Transverse colon (tissue), 4 donors: ENCODE data around the gene ZNF672. TPM values are rescaled to one million over a fixed set of nuclear protein-coding genes. Genes with fewer than 3 reads are reported as not detected.

Experiments used
- DNase-seq: peaks from one replicate; pipeline ENCODE4 v3.0.0-alpha.2; 2019
- H3K27ac ChIP-seq, 4 donors: fragments of 200-600 bp; sonication (generic); 2 replicates each; pipeline ENCODE4 v1.5.1; 2016 to 2018; ENCODE audit warnings: inconsistent platforms in 4 of 4
- H3K27me3 ChIP-seq: fragments of 200-600 bp; sonication (generic); 2 replicates; pipeline ENCODE4 v1.5.1; 2017; ENCODE audit warnings: inconsistent platforms
- H3K36me3 ChIP-seq, 4 donors: fragments of 200-600 bp; sonication (generic); 2 replicates each; pipeline ENCODE4 v1.5.1; 2017 to 2019; ENCODE audit warnings: inconsistent platforms in 4 of 4
- H3K4me1 ChIP-seq, 4 donors: fragments of 200-600 bp; sonication (generic); 2 replicates each; pipeline ENCODE4 v1.5.1; 2017 to 2020; ENCODE audit warnings: inconsistent platforms in 4 of 4
- H3K4me3 ChIP-seq, 4 donors: fragments of 200-600 bp; sonication (generic); 1 replicate in 1 of 4; 2 replicates in 3 of 4; pipeline versions ENCODE4 v1.5.1 to v1.6.1; 2017 to 2019; ENCODE audit warnings: inconsistent platforms in 4 of 4
- H3K9me3 ChIP-seq, 2 donors: fragments of 200-600 bp; sonication (generic); 2 replicates each; pipeline ENCODE4 v1.5.1; 2017 to 2019; ENCODE audit warnings: inconsistent platforms in 2 of 2
- EP300 ChIP-seq: sonication (generic); formaldehyde crosslinking; IDR thresholded peaks from one replicate; pipeline ENCODE4 v1.6.1; 2017; ENCODE audit warnings: antibody characterized with exemption, low read depth
- POLR2A ChIP-seq: fragments of 450-650 bp; IDR thresholded peaks from one replicate; pipeline ENCODE4 v1.6.1; 2016; ENCODE audit warnings: antibody characterized with exemption, mild to moderate bottlenecking, moderate library complexity
- POLR2AphosphoS5 ChIP-seq, 3 donors: sonication (generic); formaldehyde crosslinking; IDR thresholded peaks; one replicate each; pipeline ENCODE4 v1.6.1; 2016; ENCODE audit warnings: antibody characterized with exemption in 3 of 3
- WGBS, 2 donors: methylation state at CpG; one replicate each; pipeline ENCODE4 v1.1.5; 2018; ENCODE audit warnings: low coverage in 1 of 2; 5-methylcytosine and 5-hydroxymethylcytosine counted together
- in situ Hi-C, 4 donors: fragments of 200-750 bp; cut with MboI; loops; one replicate each; pipeline versions ENCODE4 v1.15.0 to v1.15.1; 2017; ENCODE audit warnings: low sequenced_read_pairs in 3 of 4, low pct_ligation_motif_present in 1 of 4, low pct_unique_long_range_greater_than_20kb in 1 of 4
- intact Hi-C: fragments of 100-400 bp; cut with DNase I; formaldehyde crosslinking; loops from one replicate; pipeline ENCODE4 v1.15.1; 2023; ENCODE audit warnings: low total_unique reads
- total RNA-seq, 4 donors: library from RNA; depleted of rRNA; stranded (reverse); fragments of >200 nt; gene quantifications; one replicate each; pipeline ENCODE4 v1.1.0, GENCODE V29; 2016
- TF ChIP-seq, protein P1 (sequence below), 5 experiments: fragments of 200-600 bp in 3 of 5; fragments of 450-650 bp in 2 of 5; sonication (generic) in 3 of 5; IDR thresholded peaks; 1 replicate in 2 of 5; 2 replicates in 3 of 5; pipeline ENCODE4 v1.5.1; 2016 to 2017; ENCODE audit warnings: antibody characterized with exemption in 5 of 5, inconsistent platforms in 3 of 5, mild to moderate bottlenecking in 2 of 5, moderate library complexity in 1 of 5

Gene ZNF672
- total RNA-seq, 4 donors from 2014 or later = 34.8 to 53.1 (median 44.7) TPM

DNA sequence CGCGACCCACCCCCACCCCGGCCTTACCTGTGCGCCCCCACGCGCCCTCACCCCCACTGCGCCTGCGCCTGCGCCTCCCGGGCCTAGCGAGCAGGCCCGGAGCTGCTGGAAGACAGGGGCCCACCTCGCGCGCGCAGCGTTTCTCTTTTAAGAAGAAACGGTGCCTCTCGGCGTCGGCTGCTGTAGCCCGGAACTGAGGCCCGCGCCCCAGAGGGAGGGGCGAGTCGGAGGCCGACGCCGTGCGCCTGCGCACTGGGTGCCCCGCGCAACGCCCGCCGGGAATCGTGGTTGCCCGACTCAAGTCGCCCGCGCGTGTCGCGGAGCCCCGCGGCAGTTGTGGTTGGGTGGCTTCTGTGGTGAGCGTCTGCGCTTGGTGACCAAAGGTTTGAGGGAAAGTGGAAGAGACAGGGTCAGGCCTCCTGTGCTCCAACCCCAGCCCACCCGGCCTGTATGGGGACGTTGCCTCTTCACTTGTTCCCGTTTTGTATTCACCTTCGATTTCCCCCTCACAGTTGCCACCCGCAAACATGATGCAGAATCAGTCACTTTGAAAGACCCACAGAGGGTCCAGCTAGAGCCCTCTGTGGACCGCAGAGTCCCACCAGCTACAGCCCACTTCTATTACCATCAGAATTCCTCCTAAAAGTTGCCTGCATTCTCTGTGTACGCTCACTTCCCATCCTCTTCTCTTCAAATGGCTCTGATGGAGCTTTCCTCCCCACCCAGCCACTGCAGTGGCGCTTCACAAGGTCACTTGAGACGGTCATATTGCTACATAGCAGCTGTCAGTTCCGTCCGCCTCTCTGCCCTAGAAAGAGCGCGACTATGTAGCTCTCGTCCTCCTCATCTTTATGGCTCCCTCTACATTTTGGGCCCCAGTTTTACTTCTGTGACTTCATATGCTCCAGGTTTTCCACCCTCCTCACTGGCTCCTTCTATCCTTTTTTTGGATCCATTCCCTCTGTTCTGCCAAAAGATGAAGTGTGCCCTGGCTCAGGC lies 21.2 kb downstream of the ZNF672 start, which contains the start of gene ZNF692:
TSS of gene ZNF692 (minus strand) at position 195 of the 999 bp plus-strand sequence. CDS start 776 bp downstream, outside the sequence.
- no peaks in the 10 kb centered on the region for H3K9me3 ChIP-seq
- peaks cover 14 to 37% (median 30%) of the 10 kb centered on the region in 4 donors for H3K4me1 ChIP-seq
- no peak for TF ChIP-seq EP300
- peak; percentile 71 to 93 (median 92) for TF ChIP-seq POLR2AphosphoS5 (IDR thresholded peaks at IDR 0.05)
- peak; percentile 85 for TF ChIP-seq POLR2A
- no peaks in the 10 kb centered on the region for H3K36me3 ChIP-seq
- H3K4me3 ChIP-seq = peak within 1 kb of the TSS; percentile 43 to 68 (median 52)
- in situ Hi-C loops = no loop called here
- no peaks in the 10 kb centered on the region for H3K27me3 ChIP-seq
- intact Hi-C loops = loop anchor here (2.0 kb wide), 1 partner anchor 20 kb away; the partner anchor contains the start of gene ZNF672
- peak; percentile 98 for DNase-seq
- WGBS, 2 donors = 10 to 20% methylated on average over 4 to 35 of the region's 62 CpGs
- H3K27ac ChIP-seq = peak within 1 kb of the TSS; percentile 89 to 94 (median 92)

DNA sequence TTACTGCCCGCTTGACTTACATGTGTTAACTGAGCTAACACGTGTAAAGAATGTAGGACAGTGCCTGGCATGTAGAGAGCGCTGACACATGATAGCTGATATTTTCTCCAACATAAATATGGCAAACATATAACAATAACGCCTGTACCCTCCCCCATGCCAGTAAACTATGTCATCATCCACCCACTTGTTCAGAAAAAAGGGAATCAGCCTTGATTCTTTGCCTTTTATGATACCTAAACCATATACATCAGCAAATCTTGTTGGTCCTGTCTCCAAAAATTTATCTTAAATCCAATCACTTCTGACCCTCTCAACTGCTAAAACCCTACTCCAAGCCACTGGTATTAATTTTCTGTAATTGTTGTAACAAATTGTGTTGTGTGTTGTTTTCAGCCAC lies 22.0 kb downstream of the ZNF672 start:
- Histone ChIP-seq H3K36me3 (no peaks in the 10 kb centered on the region), H3K4me3 (no peak overlapping the region), H3K4me1 (peaks cover 14 to 37% (median 30%) of the 10 kb centered on the region in 4 donors), H3K9me3 (no peaks in the 10 kb centered on the region), H3K27ac (peak overlapping the region in 1 of 4 donors; percentile 93), H3K27me3 (no peaks in the 10 kb centered on the region)
- TF ChIP-seq, protein P1, sequence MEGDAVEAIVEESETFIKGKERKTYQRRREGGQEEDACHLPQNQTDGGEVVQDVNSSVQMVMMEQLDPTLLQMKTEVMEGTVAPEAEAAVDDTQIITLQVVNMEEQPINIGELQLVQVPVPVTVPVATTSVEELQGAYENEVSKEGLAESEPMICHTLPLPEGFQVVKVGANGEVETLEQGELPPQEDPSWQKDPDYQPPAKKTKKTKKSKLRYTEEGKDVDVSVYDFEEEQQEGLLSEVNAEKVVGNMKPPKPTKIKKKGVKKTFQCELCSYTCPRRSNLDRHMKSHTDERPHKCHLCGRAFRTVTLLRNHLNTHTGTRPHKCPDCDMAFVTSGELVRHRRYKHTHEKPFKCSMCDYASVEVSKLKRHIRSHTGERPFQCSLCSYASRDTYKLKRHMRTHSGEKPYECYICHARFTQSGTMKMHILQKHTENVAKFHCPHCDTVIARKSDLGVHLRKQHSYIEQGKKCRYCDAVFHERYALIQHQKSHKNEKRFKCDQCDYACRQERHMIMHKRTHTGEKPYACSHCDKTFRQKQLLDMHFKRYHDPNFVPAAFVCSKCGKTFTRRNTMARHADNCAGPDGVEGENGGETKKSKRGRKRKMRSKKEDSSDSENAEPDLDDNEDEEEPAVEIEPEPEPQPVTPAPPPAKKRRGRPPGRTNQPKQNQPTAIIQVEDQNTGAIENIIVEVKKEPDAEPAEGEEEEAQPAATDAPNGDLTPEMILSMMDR (IDR thresholded peaks at IDR 0.05) = no peak
- TF ChIP-seq POLR2A = no peak
- no peak for TF ChIP-seq EP300
- no peak for TF ChIP-seq POLR2AphosphoS5 (IDR thresholded peaks at IDR 0.05)
- 77 to 89% methylated on average over 3 to 4 of the region's 4 CpGs for WGBS, 2 donors
- in situ Hi-C loops (no loop called here), intact Hi-C loops (no loop called here)
- DNase-seq = no peak

DNA sequence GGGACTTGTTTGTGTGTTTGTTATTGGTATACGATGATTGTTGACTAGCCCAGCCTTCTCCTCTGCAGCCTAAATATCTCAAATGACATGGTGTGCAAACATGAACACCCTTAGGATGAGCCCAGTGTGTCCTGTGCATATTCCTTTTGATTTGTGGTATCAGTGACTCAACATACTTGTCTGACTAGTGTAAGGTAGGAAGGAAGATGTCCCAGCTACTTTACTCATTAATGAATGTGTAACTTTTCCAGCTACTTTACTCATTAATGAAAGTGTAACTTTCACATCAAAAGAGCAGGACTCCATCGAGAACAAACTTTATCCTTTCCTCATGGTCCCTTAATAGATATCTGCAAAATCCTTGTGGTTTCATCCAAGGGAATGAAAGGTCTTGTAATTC lies 23.6 kb downstream of the ZNF672 start:
- no peak overlapping the region for H3K4me3 ChIP-seq
- no peak overlapping the region for H3K27ac ChIP-seq
- H3K27me3 ChIP-seq = no peaks in the 10 kb centered on the region
- intact Hi-C loops (no loop called here), in situ Hi-C loops (no loop called here)
- no peaks in the 10 kb centered on the region for H3K9me3 ChIP-seq
- 93 to 100% methylated on average over 2 of the region's 2 CpGs for WGBS, 2 donors
- H3K4me1 ChIP-seq = peaks cover 14 to 37% (median 30%) of the 10 kb centered on the region in 4 donors
- DNase-seq = no peak
- TF ChIP-seq EP300 = no peak
- TF ChIP-seq POLR2A = no peak
- TF ChIP-seq, protein P1 (IDR thresholded peaks at IDR 0.05) = no peak
- no peak for TF ChIP-seq POLR2AphosphoS5 (IDR thresholded peaks at IDR 0.05)
- H3K36me3 ChIP-seq = no peaks in the 10 kb centered on the region

DNA sequence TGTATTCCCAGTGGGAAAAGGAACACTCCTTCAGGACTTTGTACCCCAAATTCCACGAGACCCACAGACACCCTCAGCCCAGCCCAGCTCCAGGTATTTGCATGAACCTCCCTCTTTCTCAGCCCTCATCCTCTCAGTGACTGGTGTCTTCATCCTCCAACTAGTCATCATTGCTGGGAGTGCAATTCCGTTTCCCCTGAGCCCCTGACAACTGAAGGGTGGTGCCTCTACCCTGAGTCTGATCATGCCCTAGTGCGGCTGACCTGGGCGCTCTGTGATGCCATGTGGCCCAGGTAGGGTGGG lies 24.6 kb downstream of the ZNF672 start:
- Histone ChIP-seq H3K4me3 (peak overlapping the region in 3 of 4 donors; percentile 34 to 65 (median 52)), H3K4me1 (peaks cover 8 to 31% (median 24%) of the 10 kb centered on the region in 4 donors), H3K36me3 (no peaks in the 10 kb centered on the region), H3K9me3 (no peaks in the 10 kb centered on the region), H3K27ac (peak overlapping the region; percentile 81 to 86 (median 83)), H3K27me3 (no peaks in the 10 kb centered on the region)
- WGBS, 2 donors = 4 to 40% methylated on average over 1 to 4 of the region's 4 CpGs
- in situ Hi-C loops = no loop called here
- intact Hi-C loops = no loop called here
- TF ChIP-seq EP300 (no peak), POLR2AphosphoS5 (IDR thresholded peaks at IDR 0.05) (no peak), POLR2A (no peak)
- TF ChIP-seq, protein P1 (IDR thresholded peaks at IDR 0.05) = no peak
- DNase-seq = no peak
